Measurements from ENCODE around the gene SH3GL2. TPM values are rescaled to one million over a fixed set of nuclear protein-coding genes. Genes with fewer than 3 reads are reported as not detected.

Gene SH3GL2
- total and polyA plus RNA-seq, 2 donors: 0.38 to 1.8 TPM

- DNase-seq (ENCODE audit: low read depth in 6 of 9, low spot score in 9 of 9): no peak
- no peak overlapping the region for H3K27ac ChIP-seq (ENCODE audit: low read depth in 1 of 2, low read length in 1 of 2)
- no peaks in the 10 kb centered on the region for H3K36me3 ChIP-seq (ENCODE audit: control insufficient read depth in 2 of 2, insufficient read depth in 2 of 2, low read length in 1 of 2)
- H3K4me1 ChIP-seq (ENCODE audit: control insufficient read depth in 2 of 2, insufficient read depth in 2 of 2, low read length in 2 of 2): no peaks in the 10 kb centered on the region
- H3K4me3 ChIP-seq (ENCODE audit: low read length in 2 of 2): no peak overlapping the region
- no peaks in the 10 kb centered on the region for H3K27me3 ChIP-seq (ENCODE audit: control insufficient read depth in 2 of 2, insufficient read depth in 1 of 2, low read length in 1 of 2)
- H3K9me3 ChIP-seq (ENCODE audit: control insufficient read depth in 2 of 2, insufficient read depth in 1 of 2, low read length in 1 of 2): no peaks in the 10 kb centered on the region
- WGBS: 66% methylated on average over 2 of the region's 2 CpGs
Observed at GRCh38 chr9:17635115-17635890, 56.4 kb downstream of the SH3GL2 start.

- 86% methylated on average over 2 of the region's 2 CpGs for WGBS
- no peaks in the 10 kb centered on the region for H3K4me1 ChIP-seq (ENCODE audit: control insufficient read depth in 2 of 2, insufficient read depth in 2 of 2, low read length in 2 of 2)
- H3K27me3 ChIP-seq (ENCODE audit: control insufficient read depth in 2 of 2, insufficient read depth in 1 of 2, low read length in 1 of 2): no peaks in the 10 kb centered on the region
- no peaks in the 10 kb centered on the region for H3K9me3 ChIP-seq (ENCODE audit: control insufficient read depth in 2 of 2, insufficient read depth in 1 of 2, low read length in 1 of 2)
- DNase-seq (ENCODE audit: low read depth in 6 of 9, low spot score in 9 of 9): no peak
- H3K27ac ChIP-seq (ENCODE audit: low read depth in 1 of 2, low read length in 1 of 2): no peak overlapping the region
- no peaks in the 10 kb centered on the region for H3K36me3 ChIP-seq (ENCODE audit: control insufficient read depth in 2 of 2, insufficient read depth in 2 of 2, low read length in 1 of 2)
- no peak overlapping the region for H3K4me3 ChIP-seq (ENCODE audit: low read length in 2 of 2)
Observed at GRCh38 chr9:17636349-17636748, 57.5 kb downstream of the SH3GL2 start.

GRCh38 chr9:17636821-17637220 lies 58.0 kb downstream of the SH3GL2 start:
- no peak for DNase-seq (ENCODE audit: low read depth in 6 of 9, low spot score in 9 of 9)
- 96% methylated on average over 1 of the region's 1 CpG for WGBS
- H3K27me3 ChIP-seq (ENCODE audit: control insufficient read depth in 2 of 2, insufficient read depth in 1 of 2, low read length in 1 of 2): no peaks in the 10 kb centered on the region
- no peaks in the 10 kb centered on the region for H3K9me3 ChIP-seq (ENCODE audit: control insufficient read depth in 2 of 2, insufficient read depth in 1 of 2, low read length in 1 of 2)
- H3K4me1 ChIP-seq (ENCODE audit: control insufficient read depth in 2 of 2, insufficient read depth in 2 of 2, low read length in 2 of 2): no peaks in the 10 kb centered on the region
- no peaks in the 10 kb centered on the region for H3K36me3 ChIP-seq (ENCODE audit: control insufficient read depth in 2 of 2, insufficient read depth in 2 of 2, low read length in 1 of 2)
- H3K27ac ChIP-seq (ENCODE audit: low read depth in 1 of 2, low read length in 1 of 2): no peak overlapping the region
- H3K4me3 ChIP-seq (ENCODE audit: low read length in 2 of 2): no peak overlapping the region

GRCh38 chr9:17637229-17637628 lies 58.4 kb downstream of the SH3GL2 start:
- H3K9me3 ChIP-seq (ENCODE audit: control insufficient read depth in 2 of 2, insufficient read depth in 1 of 2, low read length in 1 of 2): no peaks in the 10 kb centered on the region
- no peak for DNase-seq (ENCODE audit: low read depth in 6 of 9, low spot score in 9 of 9)
- 93% methylated on average over 3 of the region's 3 CpGs for WGBS
- no peaks in the 10 kb centered on the region for H3K36me3 ChIP-seq (ENCODE audit: control insufficient read depth in 2 of 2, insufficient read depth in 2 of 2, low read length in 1 of 2)
- H3K4me1 ChIP-seq (ENCODE audit: control insufficient read depth in 2 of 2, insufficient read depth in 2 of 2, low read length in 2 of 2): no peaks in the 10 kb centered on the region
- H3K4me3 ChIP-seq (ENCODE audit: low read length in 2 of 2): no peak overlapping the region
- no peaks in the 10 kb centered on the region for H3K27me3 ChIP-seq (ENCODE audit: control insufficient read depth in 2 of 2, insufficient read depth in 1 of 2, low read length in 1 of 2)
- H3K27ac ChIP-seq (ENCODE audit: low read depth in 1 of 2, low read length in 1 of 2): no peak overlapping the region

GRCh38 chr9:17648516-17648915 lies 69.7 kb downstream of the SH3GL2 start:
- H3K27ac ChIP-seq (ENCODE audit: low read depth in 1 of 2, low read length in 1 of 2): no peak overlapping the region
- H3K36me3 ChIP-seq (ENCODE audit: control insufficient read depth in 2 of 2, insufficient read depth in 2 of 2, low read length in 1 of 2): no peaks in the 10 kb centered on the region
- H3K27me3 ChIP-seq (ENCODE audit: control insufficient read depth in 2 of 2, insufficient read depth in 1 of 2, low read length in 1 of 2): no peaks in the 10 kb centered on the region
- no peak overlapping the region for H3K4me3 ChIP-seq (ENCODE audit: low read length in 2 of 2)
- H3K9me3 ChIP-seq (ENCODE audit: control insufficient read depth in 2 of 2, insufficient read depth in 1 of 2, low read length in 1 of 2): peaks cover 0 to 4% of the 10 kb centered on the region in 2 donors
- no peaks in the 10 kb centered on the region for H3K4me1 ChIP-seq (ENCODE audit: control insufficient read depth in 2 of 2, insufficient read depth in 2 of 2, low read length in 2 of 2)
- no peak for DNase-seq (ENCODE audit: low read depth in 6 of 9, low spot score in 9 of 9)

GRCh38 chr9:17651725-17652124 lies 72.9 kb downstream of the SH3GL2 start:
- no peak overlapping the region for H3K4me3 ChIP-seq (ENCODE audit: low read length in 2 of 2)
- no peak overlapping the region for H3K27ac ChIP-seq (ENCODE audit: low read depth in 1 of 2, low read length in 1 of 2)
- no peak for DNase-seq (ENCODE audit: low read depth in 6 of 9, low spot score in 9 of 9)
- WGBS: 78% methylated on average over 1 of the region's 1 CpG
- peaks cover 0 to under 1% of the 10 kb centered on the region in 2 donors for H3K9me3 ChIP-seq (ENCODE audit: control insufficient read depth in 2 of 2, insufficient read depth in 1 of 2, low read length in 1 of 2)
- H3K4me1 ChIP-seq (ENCODE audit: control insufficient read depth in 2 of 2, insufficient read depth in 2 of 2, low read length in 2 of 2): no peaks in the 10 kb centered on the region
- H3K36me3 ChIP-seq (ENCODE audit: control insufficient read depth in 2 of 2, insufficient read depth in 2 of 2, low read length in 1 of 2): no peaks in the 10 kb centered on the region
- H3K27me3 ChIP-seq (ENCODE audit: control insufficient read depth in 2 of 2, insufficient read depth in 1 of 2, low read length in 1 of 2): no peaks in the 10 kb centered on the region

GRCh38 chr9:17653947-17654465 lies 75.1 kb downstream of the SH3GL2 start:
- H3K4me3 ChIP-seq (ENCODE audit: low read length in 2 of 2): no peak overlapping the region
- no peak for DNase-seq (ENCODE audit: low read depth in 6 of 9, low spot score in 9 of 9)

GRCh38 chr9:17656889-17657288 lies 78.0 kb downstream of the SH3GL2 start:
- Histone ChIP-seq H3K4me1 (ENCODE audit: control insufficient read depth in 2 of 2, insufficient read depth in 2 of 2, low read length in 2 of 2) (no peaks in the 10 kb centered on the region), H3K4me3 (ENCODE audit: low read length in 2 of 2) (no peak overlapping the region), H3K36me3 (ENCODE audit: control insufficient read depth in 2 of 2, insufficient read depth in 2 of 2, low read length in 1 of 2) (no peaks in the 10 kb centered on the region), H3K9me3 (ENCODE audit: control insufficient read depth in 2 of 2, insufficient read depth in 1 of 2, low read length in 1 of 2) (no peaks in the 10 kb centered on the region), H3K27ac (ENCODE audit: low read depth in 1 of 2, low read length in 1 of 2) (no peak overlapping the region), H3K27me3 (ENCODE audit: control insufficient read depth in 2 of 2, insufficient read depth in 1 of 2, low read length in 1 of 2) (no peaks in the 10 kb centered on the region)
- no peak for DNase-seq (ENCODE audit: low read depth in 6 of 9, low spot score in 9 of 9)
- WGBS: 91% methylated on average over 1 of the region's 1 CpG

More at GRCh38 chr9:17653947-17654465, 75.1 kb downstream of the SH3GL2 start:
- Histone ChIP-seq H3K27me3 (ENCODE audit: control insufficient read depth in 2 of 2, insufficient read depth in 1 of 2, low read length in 1 of 2) (no peaks in the 10 kb centered on the region), H3K36me3 (ENCODE audit: control insufficient read depth in 2 of 2, insufficient read depth in 2 of 2, low read length in 1 of 2) (no peaks in the 10 kb centered on the region), H3K27ac (ENCODE audit: low read depth in 1 of 2, low read length in 1 of 2) (no peak overlapping the region), H3K9me3 (ENCODE audit: control insufficient read depth in 2 of 2, insufficient read depth in 1 of 2, low read length in 1 of 2) (no peaks in the 10 kb centered on the region), H3K4me1 (ENCODE audit: control insufficient read depth in 2 of 2, insufficient read depth in 2 of 2, low read length in 2 of 2) (no peaks in the 10 kb centered on the region)
- 77% methylated on average over 4 of the region's 4 CpGs for WGBS

GRCh38 chr9:17658237-17658636 lies 79.4 kb downstream of the SH3GL2 start:
- H3K4me3 ChIP-seq (ENCODE audit: low read length in 2 of 2): no peak overlapping the region
- H3K27me3 ChIP-seq (ENCODE audit: control insufficient read depth in 2 of 2, insufficient read depth in 1 of 2, low read length in 1 of 2): no peaks in the 10 kb centered on the region
- H3K4me1 ChIP-seq (ENCODE audit: control insufficient read depth in 2 of 2, insufficient read depth in 2 of 2, low read length in 2 of 2): no peaks in the 10 kb centered on the region
- DNase-seq (ENCODE audit: low read depth in 6 of 9, low spot score in 9 of 9): no peak
- WGBS: 77% methylated on average over 2 of the region's 2 CpGs
- no peaks in the 10 kb centered on the region for H3K36me3 ChIP-seq (ENCODE audit: control insufficient read depth in 2 of 2, insufficient read depth in 2 of 2, low read length in 1 of 2)
- no peaks in the 10 kb centered on the region for H3K9me3 ChIP-seq (ENCODE audit: control insufficient read depth in 2 of 2, insufficient read depth in 1 of 2, low read length in 1 of 2)
- no peak overlapping the region for H3K27ac ChIP-seq (ENCODE audit: low read depth in 1 of 2, low read length in 1 of 2)
